Retinal pigment epithelial cell (primary cell): ENCODE data around the gene LARGE1.

Experiments
- DNase-seq: peaks from one replicate; pipeline ENCODE4 v3.0.0-alpha.2; 2010; ENCODE audit warnings: low read depth
- H3K4me3 ChIP-seq: 2 replicates; pipeline ENCODE4 v1.5.1; 2011; ENCODE audit warnings: mild to moderate bottlenecking, low read length, control low read depth, moderate library complexity
- TF ChIP-seq, protein P1 (sequence below): conservative IDR thresholded peaks from 2 replicates; pipeline ENCODE4 v1.5.1; 2011; ENCODE audit warnings: low read depth, low read length, control low read depth, inconsistent platforms

LARGE1 gene

DNA sequence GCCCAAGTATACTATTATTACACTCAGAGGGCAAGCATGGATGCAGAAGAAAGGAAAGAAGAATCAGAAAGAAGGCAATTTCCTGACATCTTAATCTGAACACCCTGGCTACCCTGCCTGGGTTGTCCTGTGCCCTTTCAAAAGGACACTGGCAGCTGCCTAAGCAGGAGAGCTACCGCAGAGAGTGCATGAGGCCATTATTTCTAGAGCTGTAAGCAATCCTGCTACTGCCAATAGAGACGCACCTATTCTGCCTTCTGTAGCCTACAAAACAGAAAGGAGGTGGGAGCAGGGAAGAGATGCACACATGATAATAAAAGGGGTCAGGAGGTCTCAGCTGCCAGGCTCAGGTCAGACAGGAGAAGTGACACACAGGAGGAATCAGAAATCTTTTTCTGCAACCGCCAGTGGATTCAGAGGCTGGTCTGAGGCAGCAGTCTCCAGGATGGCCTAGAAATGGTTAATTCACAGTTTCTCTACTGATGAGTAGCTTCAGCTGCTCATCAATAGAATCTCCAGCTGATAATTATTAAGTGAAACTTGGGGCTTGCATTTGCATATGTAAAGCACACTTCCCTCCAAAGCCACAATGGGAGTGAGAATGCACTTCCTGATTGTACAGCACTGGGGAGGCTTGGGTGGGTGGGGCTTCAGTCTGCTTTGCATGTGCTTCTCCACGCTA lies 253.9 kb downstream of the LARGE1 start:
- H3K4me3 ChIP-seq = no peak overlapping the region
- DNase-seq = no peak
- TF ChIP-seq, protein P1, sequence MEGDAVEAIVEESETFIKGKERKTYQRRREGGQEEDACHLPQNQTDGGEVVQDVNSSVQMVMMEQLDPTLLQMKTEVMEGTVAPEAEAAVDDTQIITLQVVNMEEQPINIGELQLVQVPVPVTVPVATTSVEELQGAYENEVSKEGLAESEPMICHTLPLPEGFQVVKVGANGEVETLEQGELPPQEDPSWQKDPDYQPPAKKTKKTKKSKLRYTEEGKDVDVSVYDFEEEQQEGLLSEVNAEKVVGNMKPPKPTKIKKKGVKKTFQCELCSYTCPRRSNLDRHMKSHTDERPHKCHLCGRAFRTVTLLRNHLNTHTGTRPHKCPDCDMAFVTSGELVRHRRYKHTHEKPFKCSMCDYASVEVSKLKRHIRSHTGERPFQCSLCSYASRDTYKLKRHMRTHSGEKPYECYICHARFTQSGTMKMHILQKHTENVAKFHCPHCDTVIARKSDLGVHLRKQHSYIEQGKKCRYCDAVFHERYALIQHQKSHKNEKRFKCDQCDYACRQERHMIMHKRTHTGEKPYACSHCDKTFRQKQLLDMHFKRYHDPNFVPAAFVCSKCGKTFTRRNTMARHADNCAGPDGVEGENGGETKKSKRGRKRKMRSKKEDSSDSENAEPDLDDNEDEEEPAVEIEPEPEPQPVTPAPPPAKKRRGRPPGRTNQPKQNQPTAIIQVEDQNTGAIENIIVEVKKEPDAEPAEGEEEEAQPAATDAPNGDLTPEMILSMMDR = no peak

DNA sequence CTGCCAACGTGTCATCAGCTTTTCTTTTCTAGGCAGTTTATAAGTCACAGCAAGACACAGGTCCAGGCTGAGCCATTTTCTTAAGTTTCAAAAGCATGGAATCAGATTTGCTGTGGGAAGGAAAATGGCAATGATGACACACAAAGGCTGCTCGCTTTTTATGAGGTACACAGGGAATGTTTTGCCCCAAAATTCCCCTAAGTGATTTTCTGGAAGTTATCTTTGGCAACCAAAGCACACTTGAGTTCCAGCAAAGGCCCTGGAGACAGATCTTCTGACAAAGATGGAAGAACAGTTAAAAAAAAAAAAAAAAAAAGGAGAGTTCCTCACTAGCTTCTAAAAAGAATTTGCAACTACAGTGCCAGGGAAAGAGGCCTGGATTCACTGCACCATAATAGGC lies 260.8 kb downstream of the LARGE1 start:
- no peak for DNase-seq
- H3K4me3 ChIP-seq = no peak overlapping the region
- TF ChIP-seq, protein P1 = no peak

DNA sequence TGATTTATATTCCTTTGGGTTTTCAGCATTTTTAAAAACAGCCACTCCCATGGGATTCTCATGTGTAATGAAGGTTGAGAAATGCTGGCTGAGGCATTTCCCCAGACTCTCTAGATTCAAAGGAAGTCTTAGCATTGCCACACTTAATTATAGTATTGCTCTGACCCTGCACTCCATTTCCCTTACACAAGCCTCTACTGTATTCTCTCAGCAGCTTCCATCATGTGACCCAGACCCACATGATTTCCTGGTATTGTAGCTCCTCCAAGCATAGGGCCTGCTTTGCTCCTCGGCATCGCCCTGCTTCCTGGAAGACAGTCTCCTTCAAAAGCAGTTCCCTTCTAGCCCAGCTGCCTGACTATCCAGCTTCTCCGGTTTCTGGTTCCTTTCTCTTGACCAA lies 261.5 kb downstream of the LARGE1 start:
- no peak overlapping the region for H3K4me3 ChIP-seq
- TF ChIP-seq, protein P1 = no peak
- no peak for DNase-seq

DNA sequence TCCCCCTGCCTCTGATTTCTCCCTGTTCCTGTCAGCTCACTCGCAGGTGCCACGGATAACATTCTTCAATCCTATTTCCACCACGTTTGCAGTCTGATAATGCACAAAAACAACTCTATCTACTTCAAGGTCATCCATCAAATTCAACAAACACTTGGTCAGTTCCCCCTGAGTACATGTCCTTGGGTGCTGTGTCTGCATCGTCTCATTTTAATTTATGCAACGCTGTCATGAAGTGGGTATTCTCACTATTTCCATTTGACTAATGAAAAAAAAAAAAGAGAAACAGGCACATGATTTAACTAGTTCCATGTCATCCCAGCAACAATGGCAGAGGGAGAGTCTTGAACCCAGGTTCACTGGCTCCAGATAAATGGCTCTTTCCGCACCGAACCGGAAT lies 262.6 kb downstream of the LARGE1 start:
- TF ChIP-seq, protein P1 = no peak
- DNase-seq = no peak
- H3K4me3 ChIP-seq = no peak overlapping the region

DNA sequence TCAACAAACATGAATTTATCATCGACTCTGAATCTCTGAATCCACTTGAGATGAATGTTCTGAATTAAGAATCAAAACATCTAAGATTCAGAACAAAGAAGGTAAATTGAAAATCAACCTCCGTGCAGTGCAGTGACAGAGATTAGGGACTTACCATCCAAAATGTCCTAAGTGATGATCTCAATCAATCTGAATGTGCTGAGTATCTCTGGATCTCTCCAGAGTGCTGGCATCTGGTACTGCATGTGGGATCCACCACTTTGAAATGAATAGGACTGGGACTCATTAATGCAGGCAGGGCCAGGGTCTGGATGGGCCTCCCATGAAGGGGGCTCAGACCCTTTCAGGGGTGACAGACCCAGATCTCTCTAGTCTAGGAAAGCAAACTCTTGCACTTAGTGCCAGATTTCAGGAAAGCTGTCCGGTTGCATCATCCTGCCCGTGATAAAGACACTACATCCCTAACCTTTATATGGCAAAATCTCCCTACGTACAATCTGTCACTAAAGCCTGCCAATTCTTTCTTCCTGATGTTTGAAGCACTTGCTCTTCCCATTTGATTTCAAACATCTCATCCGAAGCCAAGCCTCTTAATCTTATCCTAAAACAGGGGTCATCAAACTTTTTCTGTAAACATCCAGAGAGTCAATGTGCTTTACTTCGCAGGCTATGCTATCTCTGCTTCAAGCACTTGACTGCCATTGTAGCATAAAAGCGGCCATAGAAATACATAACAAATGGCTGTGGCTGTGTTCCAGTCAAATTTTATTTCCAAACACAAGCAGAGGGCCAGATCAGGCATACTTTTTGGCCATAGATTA lies 263.3 kb downstream of the LARGE1 start:
- DNase-seq = no peak
- no peak overlapping the region for H3K4me3 ChIP-seq
- TF ChIP-seq, protein P1 = no peak

DNA sequence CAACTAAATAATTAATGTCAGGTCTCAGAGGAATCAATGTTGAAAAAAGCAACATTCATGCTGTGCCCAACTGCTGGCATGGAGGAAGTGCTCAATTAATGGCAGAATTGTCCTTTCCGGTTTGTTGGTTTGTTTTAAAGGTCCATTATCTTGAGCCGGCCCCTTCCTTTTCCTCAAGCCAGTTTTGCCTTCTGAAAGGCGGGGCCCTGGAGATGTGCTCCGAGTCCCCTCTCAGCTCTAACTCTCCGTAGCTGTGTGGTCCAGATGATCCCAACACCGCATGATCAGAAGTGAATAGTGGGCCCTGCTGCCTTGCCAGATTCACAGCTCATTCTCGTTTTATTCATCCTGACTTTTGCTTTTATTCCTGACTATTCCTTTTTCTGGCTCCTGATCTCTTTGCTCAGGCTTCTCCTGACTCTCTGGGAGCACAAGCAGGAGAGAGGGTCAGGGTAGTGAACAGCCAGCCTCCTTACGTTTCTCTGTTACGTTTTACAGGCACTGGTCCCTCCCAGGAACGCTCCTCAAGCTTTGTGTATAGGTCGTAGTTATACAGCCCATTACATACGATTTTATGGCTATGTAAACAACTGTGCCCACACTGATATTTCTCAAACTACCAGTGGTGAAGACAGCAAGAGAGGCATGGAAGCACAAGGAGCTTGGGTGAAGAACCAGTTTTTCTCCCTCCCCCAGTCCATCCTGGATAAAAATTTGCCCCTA lies 265.9 kb downstream of the LARGE1 start:
- TF ChIP-seq, protein P1 = no peak
- no peak for DNase-seq

More for the DNA sequence above, 265.9 kb downstream of the LARGE1 start:
- H3K4me3 ChIP-seq = no peak overlapping the region
